ENCODE data around the gene EVA1B. TPM values are rescaled to one million over a fixed set of nuclear protein-coding genes. Genes with fewer than 3 reads are reported as not detected.

Gene EVA1B
- total RNA-seq, 3 donors from 2014 or later (not counting 1 experiment from before 2014, with no cell fraction given): 4.0 to 8.0 (median 4.9) TPM

DNA sequence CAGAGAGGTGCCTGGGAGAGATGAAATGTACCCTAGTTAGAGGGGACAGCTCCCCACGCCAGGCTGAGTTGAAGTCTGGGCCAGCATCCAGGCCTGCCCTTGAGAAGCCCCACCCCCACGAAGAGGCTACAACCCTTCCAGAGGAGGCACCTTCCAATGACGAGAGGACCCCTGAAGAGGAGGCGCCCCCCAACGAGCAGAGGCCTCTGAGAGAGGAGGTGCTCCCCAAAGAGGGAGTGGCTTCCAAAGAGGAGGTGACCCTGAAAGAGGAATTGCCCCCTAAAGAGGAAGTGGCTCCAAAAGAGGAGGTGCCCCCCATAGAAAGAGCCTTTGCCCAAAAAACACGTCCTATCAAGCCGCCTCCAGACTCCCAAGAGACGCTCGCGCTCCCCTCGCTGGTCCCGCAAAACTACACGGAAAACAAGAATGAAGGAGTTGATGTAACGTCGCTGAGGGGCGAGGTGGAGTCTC, 3.1 kb downstream of the EVA1B start:
- ATAC-seq: no peak
- H3K27ac ChIP-seq (ENCODE audit: low read length): no peak overlapping the region
- TF ChIP-seq, protein P1, sequence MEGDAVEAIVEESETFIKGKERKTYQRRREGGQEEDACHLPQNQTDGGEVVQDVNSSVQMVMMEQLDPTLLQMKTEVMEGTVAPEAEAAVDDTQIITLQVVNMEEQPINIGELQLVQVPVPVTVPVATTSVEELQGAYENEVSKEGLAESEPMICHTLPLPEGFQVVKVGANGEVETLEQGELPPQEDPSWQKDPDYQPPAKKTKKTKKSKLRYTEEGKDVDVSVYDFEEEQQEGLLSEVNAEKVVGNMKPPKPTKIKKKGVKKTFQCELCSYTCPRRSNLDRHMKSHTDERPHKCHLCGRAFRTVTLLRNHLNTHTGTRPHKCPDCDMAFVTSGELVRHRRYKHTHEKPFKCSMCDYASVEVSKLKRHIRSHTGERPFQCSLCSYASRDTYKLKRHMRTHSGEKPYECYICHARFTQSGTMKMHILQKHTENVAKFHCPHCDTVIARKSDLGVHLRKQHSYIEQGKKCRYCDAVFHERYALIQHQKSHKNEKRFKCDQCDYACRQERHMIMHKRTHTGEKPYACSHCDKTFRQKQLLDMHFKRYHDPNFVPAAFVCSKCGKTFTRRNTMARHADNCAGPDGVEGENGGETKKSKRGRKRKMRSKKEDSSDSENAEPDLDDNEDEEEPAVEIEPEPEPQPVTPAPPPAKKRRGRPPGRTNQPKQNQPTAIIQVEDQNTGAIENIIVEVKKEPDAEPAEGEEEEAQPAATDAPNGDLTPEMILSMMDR (IDR thresholded peaks at IDR 0.05): no peak
- Mint-ChIP-seq H3K4me3 (peak overlapping the region; percentile 82), H3K27me3 (ENCODE audit: low read depth in 2 of 2) (no peaks in the 10 kb centered on the region), H3K9me3 (no peaks in the 10 kb centered on the region), H3K27ac (peak overlapping the region; percentile 70 to 83), H3K36me3 (no peaks in the 10 kb centered on the region), H3K4me1 (peaks cover 6 to 27% of the 10 kb centered on the region in 2 donors)
- H3K4me3 ChIP-seq (ENCODE audit: low read length): peak overlapping the region; percentile 28
- intact Hi-C loops (cut with micrococcal nuclease): loop anchor here (5.0 kb wide), 1 partner anchor 47 kb away; no protein-coding TSS in a partner anchor
- H3K9me3 ChIP-seq (ENCODE audit: control insufficient read depth, insufficient read depth, low read length): no peaks in the 10 kb centered on the region
- peak in 1 of 2 donors; percentile 20 for DNase-seq
- no peaks in the 10 kb centered on the region for H3K36me3 ChIP-seq (ENCODE audit: control insufficient read depth, insufficient read depth, low read length)
- H3K4me1 ChIP-seq (ENCODE audit: control insufficient read depth, insufficient read depth, low read length): peaks cover 41% of the 10 kb centered on the region
- no peaks in the 10 kb centered on the region for H3K27me3 ChIP-seq (ENCODE audit: control insufficient read depth, insufficient read depth, low read length)
- WGBS (ENCODE audit: insufficient coverage): 37% methylated on average over 16 of the region's 16 CpGs

DNA sequence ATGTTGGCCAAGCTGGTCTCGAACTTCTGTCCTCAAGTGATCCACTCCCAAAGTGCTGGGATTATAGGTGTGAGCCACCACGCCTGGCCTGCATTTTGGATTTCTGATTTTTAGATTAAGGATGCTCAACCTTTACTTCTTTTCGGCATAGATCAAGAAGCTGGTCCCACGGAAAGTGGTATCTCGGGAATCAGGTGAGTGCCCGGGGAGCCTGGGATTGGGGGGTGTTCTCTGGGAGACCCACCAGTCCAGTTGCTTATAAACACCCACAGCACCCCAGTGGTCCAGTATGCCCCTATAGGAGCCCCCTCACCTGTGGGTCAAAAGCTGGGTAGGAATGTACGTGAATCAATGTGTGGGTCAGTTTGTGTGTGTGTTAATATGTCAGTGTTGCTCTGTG, 14.0 kb downstream of the EVA1B start:
- Histone ChIP-seq H3K9me3 (ENCODE audit: control insufficient read depth, insufficient read depth, low read length) (no peaks in the 10 kb centered on the region), H3K36me3 (ENCODE audit: control insufficient read depth, insufficient read depth, low read length) (no peaks in the 10 kb centered on the region), H3K27me3 (ENCODE audit: control insufficient read depth, insufficient read depth, low read length) (no peaks in the 10 kb centered on the region), H3K4me1 (ENCODE audit: control insufficient read depth, insufficient read depth, low read length) (peaks cover 24% of the 10 kb centered on the region), H3K4me3 (ENCODE audit: low read length) (no peak overlapping the region), H3K27ac (ENCODE audit: low read length) (no peak overlapping the region)
- TF ChIP-seq, protein P1 (IDR thresholded peaks at IDR 0.05): no peak
- intact Hi-C loops (cut with micrococcal nuclease): loop anchor here (5.0 kb wide), 1 partner anchor 58 kb away; no protein-coding TSS in a partner anchor
- DNase-seq: no peak
- Mint-ChIP-seq H3K4me1 (peaks cover 14 to 25% of the 10 kb centered on the region in 2 donors), H3K27ac (no peak overlapping the region), H3K36me3 (no peaks in the 10 kb centered on the region), H3K9me3 (no peaks in the 10 kb centered on the region), H3K27me3 (ENCODE audit: low read depth in 2 of 2) (no peaks in the 10 kb centered on the region), H3K4me3 (no peak overlapping the region)
- no peak for ATAC-seq
- 98% methylated on average over 7 of the region's 7 CpGs for WGBS (ENCODE audit: insufficient coverage)

DNA sequence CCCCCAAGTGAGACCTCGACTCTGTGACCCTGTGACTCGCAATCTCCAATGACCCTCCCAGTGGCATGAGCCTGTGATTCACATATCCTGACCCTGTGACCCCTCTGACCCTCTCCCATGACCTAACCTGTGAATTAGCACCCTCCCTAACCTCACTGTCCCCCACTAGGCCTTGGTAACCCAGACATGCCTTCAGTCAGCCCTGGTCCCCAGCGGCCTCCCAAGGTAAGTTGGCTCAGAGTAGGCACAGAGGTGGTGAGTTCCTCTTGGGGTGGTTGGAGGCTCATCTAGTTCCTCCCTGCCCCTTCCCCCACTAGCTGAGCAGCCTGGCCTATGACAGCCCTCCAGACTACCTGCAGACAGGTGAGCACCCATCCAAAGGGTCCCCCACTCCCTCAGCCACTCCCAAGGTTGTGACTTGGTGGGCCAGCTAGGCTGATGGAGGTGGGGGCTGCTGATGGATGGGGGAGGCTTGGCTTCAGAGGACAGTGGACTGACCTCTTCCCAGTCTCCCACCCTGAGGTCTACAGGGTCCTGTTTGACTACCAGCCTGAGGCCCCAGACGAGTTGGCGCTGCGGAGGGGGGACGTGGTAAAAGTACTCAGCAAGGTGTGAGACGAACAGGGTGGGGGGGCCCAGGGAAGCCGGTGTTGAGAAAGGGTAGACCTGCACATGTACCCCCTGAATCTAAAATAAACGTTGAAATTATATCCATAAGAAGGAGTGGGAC, 15.7 kb downstream of the EVA1B start:
- Mint-ChIP-seq H3K27me3 (ENCODE audit: low read depth in 2 of 2) (no peaks in the 10 kb centered on the region), H3K4me1 (peaks cover 14 to 30% of the 10 kb centered on the region in 2 donors), H3K9me3 (no peaks in the 10 kb centered on the region), H3K36me3 (peaks cover 7% of the 10 kb centered on the region), H3K4me3 (peak overlapping the region; percentile 95), H3K27ac (peak overlapping the region in 1 of 2 donors; percentile 83)
- WGBS (ENCODE audit: insufficient coverage): 96% methylated on average over 8 of the region's 10 CpGs
- no peak for ATAC-seq
- Histone ChIP-seq H3K9me3 (ENCODE audit: control insufficient read depth, insufficient read depth, low read length) (no peaks in the 10 kb centered on the region), H3K4me1 (ENCODE audit: control insufficient read depth, insufficient read depth, low read length) (peaks cover 24% of the 10 kb centered on the region), H3K4me3 (ENCODE audit: low read length) (peak overlapping the region; percentile 48), H3K36me3 (ENCODE audit: control insufficient read depth, insufficient read depth, low read length) (peaks cover 9% of the 10 kb centered on the region), H3K27me3 (ENCODE audit: control insufficient read depth, insufficient read depth, low read length) (no peaks in the 10 kb centered on the region), H3K27ac (ENCODE audit: low read length) (no peak overlapping the region)
- no peak for DNase-seq
- intact Hi-C loops (cut with micrococcal nuclease): loop anchor here (2.0 to 5.0 kb wide), 2 partner anchors 60 to 159 kb away; partner anchors contain the start of gene TRAPPC3
- TF ChIP-seq, protein P1 (IDR thresholded peaks at IDR 0.05): no peak
